GM19395 (cell line): ENCODE results near the gene BRCC3.
A peak's percentile ranks its signal among the peaks of the same experiment; 100 is the strongest.

Experiments used
- ATAC-seq: cut with Tn5 transposase; IDR thresholded peaks from one replicate; pipeline ENCODE4 v1.9.1; 2021; ENCODE audit warnings: mild to moderate bottlenecking, moderate library complexity; ENCODE audit not compliant: unreplicated experiment

The BRCC3 gene

DNA sequence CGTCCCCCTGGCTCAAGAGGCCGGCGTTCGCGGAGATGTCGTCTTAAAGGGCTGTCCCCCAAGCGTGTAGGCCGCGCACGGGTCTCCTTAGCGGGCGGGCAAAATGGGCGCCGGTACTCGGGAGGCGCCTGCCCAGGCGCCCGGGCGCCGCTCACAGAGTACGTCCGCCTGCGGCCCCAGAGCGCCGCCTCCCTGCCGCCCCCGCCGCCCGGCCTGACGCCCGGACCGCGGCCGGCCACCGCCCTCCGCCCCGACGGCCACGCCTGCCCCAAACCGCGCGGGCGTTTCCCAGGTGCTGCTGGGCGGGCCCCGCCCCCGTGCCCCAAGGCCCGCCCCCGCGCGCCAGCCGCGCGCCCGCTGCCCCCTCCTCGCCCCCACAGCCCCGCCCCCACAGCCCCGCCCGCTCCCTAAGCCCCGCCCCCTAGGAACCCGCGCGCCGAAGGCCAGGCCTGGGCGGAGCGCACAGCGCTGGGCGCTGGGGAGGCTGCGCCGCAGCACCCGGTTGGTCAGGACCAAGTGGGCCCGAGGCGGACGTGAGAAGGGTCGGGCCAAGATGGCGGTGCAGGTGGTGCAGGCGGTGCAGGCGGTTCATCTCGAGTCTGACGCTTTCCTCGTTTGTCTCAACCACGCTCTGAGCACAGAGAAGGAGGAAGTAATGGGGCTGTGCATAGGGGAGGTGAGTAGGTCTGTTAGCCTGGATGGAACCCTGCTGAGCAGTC, at the start of gene BRCC3, which contains the start of the genes CMC4 and MTCP1:
BRCC3 (plus strand) TSS at position 534 of the 719 bp plus-strand sequence; CDS start at position 554, 20 bp downstream.
CMC4 (minus strand) TSS at position 162 of the 719 bp plus-strand sequence. CDS start 7,113 bp downstream, outside the sequence.
MTCP1 (minus strand) TSS at position 162 of the 719 bp plus-strand sequence. CDS start 5,126 bp downstream, outside the sequence.
- peak; percentile 76 for ATAC-seq

DNA sequence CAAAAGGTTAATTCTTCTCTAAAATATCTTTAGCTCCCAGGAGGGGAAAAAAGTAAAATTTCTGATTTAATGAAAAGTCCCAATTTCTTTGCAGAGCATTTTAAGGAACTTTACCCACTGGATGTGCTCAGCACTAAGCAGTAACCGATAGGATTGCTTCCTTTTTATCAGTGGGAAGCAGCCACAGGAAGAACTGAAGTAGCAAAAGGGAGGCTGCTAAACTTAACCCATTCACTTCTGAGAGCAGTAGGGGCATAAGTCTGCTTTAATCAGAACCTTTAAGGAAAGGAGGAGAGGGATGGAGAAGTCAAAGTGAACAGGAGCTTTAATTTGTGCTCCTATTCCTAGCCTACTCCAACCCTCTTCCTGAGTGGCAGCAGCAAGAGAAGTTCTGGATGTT, 48.7 kb upstream of the BRCC3 start, which contains the start of gene F8:
F8 (minus strand) TSS at position 139 of the 400 bp plus-strand sequence. CDS start 171 bp downstream, outside the sequence.
- no peak for ATAC-seq

DNA sequence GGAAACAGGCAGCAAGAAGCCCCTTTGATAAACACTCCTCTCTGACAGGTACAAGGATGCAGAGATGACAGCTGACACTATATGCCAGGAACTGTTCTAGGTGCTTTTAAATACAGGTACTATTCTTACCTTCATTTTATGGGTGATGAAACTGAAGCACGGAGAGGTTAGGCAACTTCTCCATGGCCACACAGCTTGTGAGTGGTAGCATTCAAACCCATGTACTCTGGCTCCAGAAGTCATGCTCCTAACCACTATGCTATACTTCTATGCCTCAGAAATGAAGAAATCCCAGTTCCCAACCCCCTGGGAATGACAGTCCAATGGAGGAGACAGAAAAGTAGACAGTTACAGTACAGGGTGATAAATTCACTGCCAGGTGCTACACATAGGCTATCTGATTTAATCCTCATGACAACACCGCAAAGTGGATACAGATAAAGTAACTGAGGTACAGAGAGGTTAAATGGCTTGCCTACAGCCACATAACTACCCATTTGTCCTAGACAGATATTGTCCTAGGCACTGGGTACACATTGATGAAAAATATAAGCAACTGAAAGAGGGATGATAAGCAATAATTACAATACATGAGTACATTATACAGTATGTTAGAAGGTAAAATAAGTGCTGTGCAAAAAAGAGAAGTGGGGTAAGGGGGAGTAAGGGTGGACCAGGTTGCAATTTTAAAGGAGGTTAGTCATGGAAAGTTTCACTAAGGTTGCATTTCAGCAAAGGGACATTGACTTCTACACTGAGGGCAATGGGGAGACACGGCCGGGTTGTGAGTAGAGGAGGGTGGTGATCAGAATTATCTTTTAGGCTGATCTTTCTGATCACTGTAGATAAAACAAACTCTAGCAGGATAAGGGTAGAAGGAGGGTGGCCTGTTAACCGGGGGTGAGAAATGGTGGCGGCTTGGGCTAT, 47.1 kb upstream of the BRCC3 start:
- ATAC-seq: no peak

DNA sequence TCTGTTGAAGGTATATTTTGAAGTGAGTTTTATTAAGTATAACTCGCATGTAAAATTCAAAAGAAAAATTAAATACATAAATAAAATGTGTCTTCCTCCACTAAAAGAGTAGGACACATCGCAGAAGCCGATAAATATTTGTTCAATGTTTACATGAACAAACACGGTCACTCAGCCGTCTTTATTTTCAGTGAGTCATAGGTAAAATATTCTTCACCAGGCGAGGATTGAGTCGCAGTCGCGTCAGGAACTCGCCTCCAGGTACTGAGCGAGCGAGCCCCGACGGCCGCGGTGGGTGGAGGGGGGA, 44.9 kb upstream of the BRCC3 start:
- no peak for ATAC-seq

DNA sequence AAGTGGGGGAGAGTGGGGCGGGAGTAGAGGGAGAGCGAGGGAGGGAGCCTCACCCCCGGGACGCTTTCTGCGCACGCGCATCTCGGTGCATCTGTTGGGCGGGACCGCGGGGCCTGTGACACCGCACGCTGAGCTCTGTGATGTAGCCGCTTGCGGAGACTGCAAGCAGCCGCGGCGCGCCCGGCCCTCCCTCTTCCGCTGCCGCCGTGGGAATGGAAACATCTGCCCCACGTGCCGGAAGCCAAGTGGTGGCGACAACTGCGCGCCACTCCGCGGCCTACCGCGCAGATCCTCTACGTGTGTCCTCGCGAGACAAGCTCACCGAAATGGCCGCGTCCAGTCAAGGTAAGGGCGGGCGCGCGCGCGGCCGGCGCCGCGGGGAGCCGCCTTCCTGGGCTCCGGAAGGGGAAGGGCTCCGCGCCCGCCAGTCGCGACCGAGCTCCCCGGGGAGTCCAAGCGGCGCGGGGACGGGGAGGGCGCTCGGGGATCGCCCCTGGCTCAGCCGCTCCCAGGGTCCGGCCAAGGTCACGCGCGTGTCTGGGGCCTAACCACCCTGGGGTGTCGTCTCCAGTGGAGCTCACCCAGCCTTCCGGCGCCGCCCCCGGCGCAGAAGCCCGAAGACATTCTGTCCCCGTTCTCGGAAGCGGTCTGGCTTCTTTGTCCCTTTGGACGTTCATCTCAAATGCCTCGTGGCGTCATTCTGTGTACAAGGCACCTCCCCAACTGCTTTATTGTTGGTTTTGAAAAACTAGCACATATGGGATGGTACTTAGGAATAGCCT, 44.4 kb upstream of the BRCC3 start, which contains the start of gene FUNDC2:
FUNDC2 (plus strand) TSS at position 118 of the 782 bp plus-strand sequence; CDS start at position 213, 95 bp downstream.
- ATAC-seq: peak; percentile 91

DNA sequence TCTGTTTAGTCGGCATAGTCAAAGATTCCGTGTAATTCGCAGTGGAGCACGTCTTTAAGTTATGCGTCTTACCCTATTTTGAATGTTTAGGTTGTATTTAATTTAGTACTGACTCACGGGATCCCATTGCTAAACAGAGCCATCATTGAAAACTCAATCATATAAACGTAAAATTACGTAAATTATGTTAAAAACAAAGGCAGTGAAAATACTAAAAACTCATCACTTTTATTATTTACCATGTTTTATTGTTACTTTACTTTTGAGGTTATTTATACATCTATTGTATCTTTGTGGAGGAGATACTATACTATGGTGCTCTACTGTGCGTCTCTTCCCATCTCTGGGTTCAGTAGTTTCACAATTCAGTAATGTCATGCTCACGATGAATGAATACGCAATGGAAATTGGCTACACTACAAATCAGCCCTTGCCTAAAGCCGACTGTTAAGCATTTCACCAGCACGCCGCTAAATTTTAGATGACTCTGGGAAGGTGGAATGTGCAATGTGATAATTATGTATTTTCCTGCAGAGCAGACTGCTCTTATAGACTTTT, 43.7 kb upstream of the BRCC3 start:
- ATAC-seq: no peak

DNA sequence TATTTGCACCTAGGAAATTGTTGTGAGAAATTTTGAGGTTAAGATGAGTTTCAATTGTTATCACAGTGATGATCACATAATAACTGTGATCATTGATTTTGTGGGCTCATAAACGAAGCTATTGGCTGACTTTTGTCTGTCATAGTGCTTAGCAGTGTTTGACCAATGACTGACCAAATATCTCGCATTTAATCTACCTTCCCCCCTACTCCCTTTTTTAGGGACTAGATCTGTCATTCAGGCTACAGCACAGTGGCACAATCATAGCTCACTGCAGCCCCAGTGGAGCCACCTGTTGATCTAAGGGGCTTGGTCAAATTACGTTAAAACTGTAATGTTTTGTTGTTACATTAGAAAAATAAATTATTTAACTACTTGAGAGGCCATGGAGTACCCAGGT, 43.2 kb upstream of the BRCC3 start:
- ATAC-seq: no peak

DNA sequence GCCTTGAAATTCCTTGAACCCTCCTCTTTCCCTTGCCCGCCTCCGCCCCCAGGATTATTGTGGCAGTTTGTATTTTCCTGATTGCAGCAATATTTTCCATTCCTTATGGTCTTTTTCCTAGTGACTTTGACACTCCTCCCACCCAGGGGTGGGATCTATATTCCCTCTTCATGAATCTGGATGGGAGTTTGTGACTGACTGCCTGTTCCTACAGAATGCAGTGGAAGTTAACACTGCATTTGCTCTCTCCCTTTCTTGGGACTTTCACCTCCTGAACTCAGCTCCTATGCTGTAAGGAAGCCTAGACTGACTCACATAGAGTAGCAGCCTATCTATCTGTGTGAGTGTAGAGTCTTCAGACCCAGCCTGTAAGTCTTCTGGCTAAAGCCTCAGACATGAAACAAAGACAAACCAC, 42.4 kb upstream of the BRCC3 start:
- ATAC-seq: no peak

DNA sequence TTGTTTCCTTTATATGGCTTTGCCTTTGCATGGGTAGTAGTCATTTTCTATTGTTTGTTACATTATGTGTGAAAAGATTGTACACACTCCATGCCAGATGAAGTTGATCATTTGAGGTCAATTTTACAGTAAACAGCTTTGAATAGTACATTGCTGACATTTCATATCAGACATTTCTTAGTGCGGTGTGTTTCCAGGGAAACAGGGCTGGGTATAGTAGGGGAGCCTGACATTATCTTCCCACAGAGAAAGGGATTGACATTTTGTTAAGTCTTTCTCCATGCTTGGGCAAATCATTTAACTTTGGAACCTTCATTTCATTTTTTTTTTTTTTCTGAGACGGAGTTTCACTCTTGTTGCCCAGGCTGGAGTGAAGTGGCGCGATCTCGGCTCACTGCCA, 39.7 kb upstream of the BRCC3 start:
- no peak for ATAC-seq

DNA sequence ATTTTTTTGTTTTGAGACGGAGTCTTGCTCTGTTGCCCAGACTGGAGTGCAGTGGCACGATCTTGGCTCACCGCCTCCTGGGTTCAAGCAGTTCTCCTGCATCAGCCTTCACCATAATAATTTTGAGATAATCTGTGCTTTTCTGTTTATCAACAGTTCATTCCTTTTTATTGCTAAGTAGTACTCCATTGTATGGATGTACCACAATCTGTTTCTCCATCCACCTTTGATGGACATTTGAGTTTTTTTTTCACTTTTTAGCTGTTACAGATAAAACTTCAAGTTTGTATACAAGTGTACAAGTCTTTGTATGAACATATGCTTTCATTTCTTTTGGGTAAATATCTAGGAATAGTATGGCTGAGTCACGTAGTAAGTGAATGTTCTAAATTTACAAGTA, 35.6 kb upstream of the BRCC3 start:
- ATAC-seq: no peak

DNA sequence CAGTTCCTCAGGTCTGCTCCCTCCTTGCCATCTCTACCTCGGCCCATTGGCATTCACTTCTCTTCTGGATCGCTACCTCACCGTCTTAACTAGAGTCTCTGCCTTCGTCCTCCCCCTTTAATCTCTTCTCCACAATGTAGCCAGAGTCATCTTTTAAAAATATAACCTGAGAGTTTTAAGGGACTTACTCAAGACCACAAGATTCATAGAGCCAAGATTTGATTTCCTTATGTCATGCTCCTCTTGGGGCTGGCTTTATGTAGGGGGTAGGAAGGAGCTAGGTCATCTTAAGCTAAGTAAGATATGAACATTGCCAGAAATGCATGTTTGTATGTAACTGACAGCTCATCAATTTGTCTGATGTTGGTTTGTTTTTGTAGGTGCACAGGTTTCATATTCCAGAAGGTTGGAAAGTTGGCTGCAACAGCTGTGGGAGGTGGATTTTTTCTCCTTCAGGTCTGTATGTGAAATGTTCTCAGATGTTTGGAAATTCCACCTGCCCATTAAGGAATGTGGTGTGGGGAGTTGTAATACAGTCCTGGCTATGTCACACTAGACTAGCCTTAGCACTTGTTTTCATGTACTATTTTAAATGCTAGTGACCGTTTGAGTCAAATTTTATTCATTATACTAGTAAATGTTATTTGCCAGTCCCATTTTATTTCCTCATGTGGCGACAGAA, 25.0 kb upstream of the BRCC3 start:
- no peak for ATAC-seq

DNA sequence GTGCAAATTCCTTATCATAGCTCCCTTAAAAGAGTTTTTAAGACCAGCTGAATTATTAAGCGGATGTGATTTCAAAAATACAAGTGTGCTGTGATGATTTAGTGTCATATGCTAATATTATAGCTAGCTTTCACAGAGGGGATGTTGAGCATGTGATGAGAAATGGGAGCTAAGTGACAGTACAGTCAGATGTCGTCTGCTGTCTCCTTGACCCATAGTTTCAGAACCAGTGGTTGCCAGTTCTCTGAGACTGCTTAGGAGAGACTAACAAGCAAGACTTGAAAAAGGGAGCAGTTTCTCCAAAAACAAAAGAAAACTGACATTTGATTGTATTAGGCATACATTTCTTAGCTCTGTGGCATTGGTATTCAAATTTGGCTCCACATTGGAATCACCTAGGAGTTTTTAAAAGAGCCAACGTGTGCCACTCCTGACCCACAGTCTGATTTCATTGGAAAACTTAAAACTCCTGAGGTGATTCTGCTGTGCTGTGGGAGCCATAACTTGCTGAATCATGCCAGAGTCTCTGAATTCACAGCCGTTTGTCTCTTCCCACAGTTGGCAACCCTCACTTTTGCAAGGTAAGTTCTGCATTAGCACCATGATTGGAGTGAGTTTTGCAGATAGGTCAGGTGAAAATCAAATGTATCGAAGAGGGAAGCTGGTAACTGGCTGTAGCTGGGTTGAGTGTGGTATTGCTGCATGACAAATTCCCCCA, 24.3 kb upstream of the BRCC3 start:
- ATAC-seq: no peak

DNA sequence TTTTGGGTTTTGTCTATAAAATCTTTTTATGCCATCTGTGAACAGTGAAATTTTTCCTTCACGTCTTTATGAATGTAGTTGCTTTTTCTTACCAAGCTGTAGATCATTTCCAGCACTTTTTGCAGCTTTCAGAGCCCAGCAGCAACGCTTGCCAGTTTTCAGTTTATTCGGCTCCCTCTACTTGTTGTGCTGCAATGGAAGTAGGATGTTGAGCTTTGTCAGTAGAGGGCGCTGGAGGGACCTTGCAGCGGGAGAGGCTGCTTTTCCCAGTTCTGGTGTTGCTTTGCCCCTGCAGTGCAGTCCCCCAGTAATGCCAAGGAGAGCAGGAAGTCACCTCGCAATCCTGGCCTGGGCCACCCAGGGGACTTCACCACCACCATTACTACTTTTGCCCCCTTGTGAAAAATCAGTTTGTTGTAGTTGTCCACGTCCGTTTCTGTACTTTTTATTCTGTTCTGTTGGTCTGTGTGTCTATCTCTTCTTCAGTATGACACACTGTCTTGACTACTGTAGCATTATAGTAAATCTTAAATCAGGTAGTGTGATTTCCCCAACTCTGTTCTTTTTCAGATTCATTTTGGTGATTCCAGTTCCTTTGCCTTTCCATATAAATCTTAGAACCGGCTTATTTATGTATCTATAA, 22.2 kb upstream of the BRCC3 start:
- no peak for ATAC-seq

DNA sequence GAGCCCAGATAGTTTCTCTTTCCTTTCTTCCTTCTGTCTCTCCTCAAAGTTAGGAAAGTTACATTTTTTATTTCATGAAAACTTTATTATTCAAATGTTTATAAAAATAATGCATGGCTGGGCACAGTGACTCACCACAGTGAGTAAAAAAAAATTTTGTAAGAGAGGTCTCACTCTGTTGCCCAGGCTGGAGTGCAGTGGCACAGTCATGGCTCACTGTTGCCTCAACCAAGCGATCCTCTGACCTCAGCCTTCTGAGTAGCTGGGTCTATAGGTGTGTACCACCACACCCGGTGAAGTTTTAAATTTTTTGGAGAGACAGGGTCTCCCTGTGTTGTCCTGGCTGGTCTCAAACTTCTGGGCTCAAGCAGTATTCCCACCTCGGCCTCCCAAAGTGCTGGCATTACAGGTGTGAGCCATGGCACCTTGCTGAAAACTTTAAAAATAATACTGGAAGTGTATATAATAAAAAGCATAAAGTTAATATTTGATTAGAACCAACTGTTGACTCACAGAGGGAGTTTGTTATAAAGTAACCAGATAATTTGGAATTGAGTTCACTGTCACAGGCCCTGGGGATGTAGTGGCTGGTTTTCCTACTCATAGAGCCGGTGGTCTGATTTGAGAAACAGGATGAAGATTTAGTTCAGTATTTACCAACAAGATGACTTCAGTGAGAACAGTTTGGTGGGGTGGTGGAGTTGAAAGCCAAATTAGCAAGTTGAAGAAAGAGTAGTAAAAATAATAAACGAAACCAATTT, 18.4 kb upstream of the BRCC3 start:
- ATAC-seq: no peak

DNA sequence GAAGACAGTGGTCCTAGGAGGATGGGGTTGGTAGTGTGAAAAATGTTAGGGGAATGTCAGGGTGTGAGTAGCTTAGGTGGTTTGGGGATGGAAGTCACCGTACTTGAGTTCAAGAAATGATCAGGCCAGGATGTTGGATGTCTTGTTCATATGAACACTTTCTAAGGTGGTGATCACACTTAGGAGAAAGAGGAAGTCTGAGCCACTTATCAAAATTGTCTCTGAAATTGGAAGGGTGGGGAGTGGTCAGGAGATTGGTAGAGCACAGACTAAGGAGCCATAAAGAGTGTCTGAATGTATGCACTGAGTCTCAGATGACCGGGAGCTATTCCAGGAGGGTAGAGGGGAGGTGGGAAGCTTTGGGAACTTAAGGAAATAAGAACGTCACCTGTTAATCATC, 17.7 kb upstream of the BRCC3 start:
- no peak for ATAC-seq

DNA sequence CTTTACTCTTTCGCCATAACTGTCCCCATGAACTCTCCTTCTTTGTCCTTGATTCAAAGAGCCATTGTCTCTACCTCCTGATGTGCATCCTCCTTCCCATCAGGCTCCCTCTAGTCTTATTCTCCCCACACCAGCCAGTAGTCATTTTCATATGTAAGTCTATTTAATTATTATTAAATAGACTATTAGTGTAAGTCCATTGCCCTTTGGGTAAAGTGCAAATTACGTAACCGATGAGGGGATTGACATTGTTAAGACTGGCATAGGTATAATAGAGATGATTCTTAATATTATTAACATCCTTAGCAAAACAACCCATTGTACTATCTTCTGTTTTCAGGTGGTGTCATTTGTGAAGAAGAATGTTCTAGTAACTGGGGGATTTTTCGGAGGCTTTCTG, 17.1 kb upstream of the BRCC3 start:
- no peak for ATAC-seq

DNA sequence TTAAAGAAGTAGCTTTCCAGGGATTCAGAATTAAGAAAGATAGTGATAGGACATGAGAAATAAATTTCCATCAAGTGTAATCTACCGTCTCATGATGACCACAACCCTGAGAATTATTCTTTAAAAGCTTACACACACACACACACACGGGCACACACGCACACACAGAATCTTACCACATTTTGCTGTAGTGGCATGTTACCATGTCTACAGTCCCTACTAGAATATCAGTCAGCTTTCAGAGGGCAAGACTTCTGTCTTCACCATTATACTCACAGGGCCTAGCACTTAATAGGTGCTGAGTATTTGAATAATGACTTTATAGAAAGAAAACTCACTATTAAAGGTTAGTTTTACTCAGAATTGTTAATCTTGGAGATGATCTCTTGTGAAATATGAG, 15.8 kb upstream of the BRCC3 start:
- no peak for ATAC-seq

DNA sequence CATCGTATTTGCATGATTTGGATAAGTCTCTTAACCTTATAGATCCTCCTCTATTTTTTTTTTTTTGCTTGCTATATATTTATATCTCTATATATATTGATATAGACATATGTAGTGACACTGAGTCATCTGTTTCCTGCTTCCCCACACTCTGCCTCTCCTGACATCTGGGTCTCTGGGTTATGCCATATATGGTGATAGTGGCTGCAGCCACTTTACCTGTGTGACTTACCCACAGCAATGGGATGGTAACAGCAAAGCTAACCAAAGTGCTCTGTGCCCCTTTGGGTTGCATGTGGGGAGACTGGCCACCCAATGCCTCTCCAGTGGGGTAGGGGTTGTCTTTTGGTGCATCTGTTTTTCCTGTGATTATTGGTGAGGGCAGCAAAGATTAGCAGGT, 14.8 kb upstream of the BRCC3 start:
- ATAC-seq: no peak
